Measurements from ENCODE around the gene MAP1LC3C. TPM values are rescaled to one million over a fixed set of nuclear protein-coding genes. Genes with fewer than 3 reads are reported as not detected.

Gene MAP1LC3C
- total RNA-seq, 1 experiment from 2014 or later, result not detected

DNA sequence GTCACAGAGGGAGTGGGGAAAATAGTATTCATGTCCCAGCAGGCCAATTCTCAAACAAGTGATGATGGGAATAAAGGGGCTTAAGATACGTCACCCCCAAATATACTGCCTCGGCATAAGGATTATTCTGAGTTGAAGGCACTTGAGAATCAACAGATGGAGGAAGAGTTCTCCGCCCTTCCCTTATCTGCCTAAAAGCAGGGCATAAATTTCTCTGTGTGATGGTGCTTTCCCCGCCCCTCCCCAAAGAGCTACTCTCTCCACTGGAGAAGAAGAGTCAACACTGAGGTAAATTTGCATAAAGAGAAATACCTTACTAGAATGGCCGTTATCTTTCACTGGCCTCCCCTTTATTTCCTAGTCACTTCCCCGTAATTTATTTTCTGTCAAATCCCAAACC, 22.7 kb downstream of the MAP1LC3C start:
- Histone ChIP-seq H3K36me3 (no peaks in the 10 kb centered on the region), H3K27me3 (replicated peaks) (no peaks in the 10 kb centered on the region), H3K4me1 (replicated peaks) (no peaks in the 10 kb centered on the region), H3K9me3 (replicated peaks) (no peaks in the 10 kb centered on the region), H3K4me3 (no peak overlapping the region), H3K27ac (no peak overlapping the region)
- no peak for DNase-seq (ENCODE audit: low read depth in 1 of 2, low spot score in 2 of 2)

DNA sequence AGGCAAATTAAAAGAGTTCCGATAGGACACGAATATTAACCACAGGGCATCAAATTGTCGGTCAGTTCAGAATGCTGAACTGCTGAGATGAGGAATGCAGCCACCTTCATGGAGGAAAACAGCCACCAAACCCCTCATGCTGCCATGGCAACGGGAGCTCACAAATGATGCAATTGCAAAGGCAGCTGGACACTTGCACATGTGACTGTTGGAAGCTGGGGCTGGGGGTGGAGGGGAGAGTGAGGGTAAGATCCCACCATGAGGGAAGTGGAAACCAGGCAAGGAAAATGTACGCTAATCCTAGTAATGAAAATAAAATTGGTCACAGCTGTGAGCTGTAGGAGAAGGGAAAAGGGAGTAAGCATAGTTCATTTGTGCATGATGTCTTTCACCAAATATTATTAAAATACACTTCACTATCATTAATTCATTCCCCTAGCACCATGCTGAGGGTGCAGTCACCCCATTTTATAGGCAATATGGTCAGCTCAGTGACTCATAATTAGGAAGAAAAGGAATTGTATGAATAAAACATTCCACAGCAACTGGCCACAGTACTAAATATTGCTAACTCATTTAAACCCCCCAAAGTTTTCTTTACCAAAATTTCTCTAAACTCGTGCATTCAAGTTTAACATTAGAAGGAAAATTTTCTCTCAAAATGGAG, 26.1 kb downstream of the MAP1LC3C start:
- Histone ChIP-seq H3K9me3 (replicated peaks) (no peaks in the 10 kb centered on the region), H3K4me1 (replicated peaks) (no peaks in the 10 kb centered on the region), H3K27ac (no peak overlapping the region), H3K27me3 (replicated peaks) (no peaks in the 10 kb centered on the region), H3K4me3 (no peak overlapping the region), H3K36me3 (no peaks in the 10 kb centered on the region)
- no peak for DNase-seq (ENCODE audit: low read depth in 1 of 2, low spot score in 2 of 2)

DNA sequence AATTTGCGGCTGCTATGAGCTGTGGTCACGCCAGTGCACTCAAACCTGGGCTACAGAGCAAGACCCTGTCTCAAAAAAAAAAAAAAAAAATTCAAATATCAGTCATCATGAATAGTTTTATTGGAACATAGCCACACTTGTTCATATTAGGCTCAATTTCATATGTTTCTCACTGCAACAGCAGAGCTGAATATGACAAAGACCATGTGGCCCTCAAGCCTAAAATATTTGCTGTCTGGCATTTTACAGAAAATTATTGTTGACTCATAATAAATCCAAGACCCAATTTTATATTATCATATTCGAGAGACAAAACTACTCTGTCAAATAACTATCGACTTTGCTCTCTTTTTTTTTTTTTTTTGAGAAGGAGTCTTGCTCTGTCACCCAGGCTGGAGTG, 30.3 kb downstream of the MAP1LC3C start:
- Histone ChIP-seq H3K36me3 (no peaks in the 10 kb centered on the region), H3K27ac (no peak overlapping the region), H3K4me3 (no peak overlapping the region), H3K27me3 (replicated peaks) (no peaks in the 10 kb centered on the region), H3K4me1 (replicated peaks) (no peaks in the 10 kb centered on the region), H3K9me3 (replicated peaks) (no peaks in the 10 kb centered on the region)
- no peak for DNase-seq (ENCODE audit: low read depth in 1 of 2, low spot score in 2 of 2)

DNA sequence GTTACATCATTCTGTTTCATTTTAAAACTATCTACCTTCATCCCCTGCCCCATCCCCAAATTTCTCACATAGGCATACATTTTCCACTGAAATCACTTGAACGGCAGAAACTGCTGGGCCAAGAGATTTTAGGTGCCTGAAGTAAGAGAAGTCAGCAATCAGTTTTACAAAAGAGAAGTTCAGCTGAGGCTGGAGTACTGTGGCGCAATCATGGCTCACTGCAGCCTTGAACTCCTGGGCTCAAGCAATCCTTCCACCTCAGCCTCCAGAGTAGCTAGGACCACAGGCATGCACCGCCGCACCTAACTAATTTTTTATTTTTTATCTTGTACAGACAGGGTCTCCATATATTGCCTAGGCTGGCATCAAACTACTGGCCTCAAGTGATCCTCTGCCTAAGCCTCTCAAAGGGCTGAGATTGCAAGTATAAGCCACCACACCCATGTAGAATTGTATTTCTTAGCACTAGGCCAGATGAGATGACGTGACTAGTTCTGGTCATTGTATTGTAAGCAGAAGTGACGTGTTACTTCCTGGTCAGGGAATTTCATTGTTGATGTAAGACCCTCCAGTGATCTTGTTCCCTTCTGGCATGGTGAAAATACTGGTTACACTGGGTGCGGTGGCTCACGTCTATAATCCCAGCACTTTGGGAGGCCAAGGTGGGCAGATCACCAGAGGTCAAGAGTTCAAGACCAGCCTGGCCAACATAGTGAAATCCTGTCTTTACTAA, 34.2 kb downstream of the MAP1LC3C start:
- Histone ChIP-seq H3K4me1 (replicated peaks) (no peaks in the 10 kb centered on the region), H3K9me3 (replicated peaks) (no peaks in the 10 kb centered on the region), H3K27me3 (replicated peaks) (no peaks in the 10 kb centered on the region), H3K27ac (no peak overlapping the region), H3K36me3 (no peaks in the 10 kb centered on the region), H3K4me3 (no peak overlapping the region)
- no peak for DNase-seq (ENCODE audit: low read depth in 1 of 2, low spot score in 2 of 2)

DNA sequence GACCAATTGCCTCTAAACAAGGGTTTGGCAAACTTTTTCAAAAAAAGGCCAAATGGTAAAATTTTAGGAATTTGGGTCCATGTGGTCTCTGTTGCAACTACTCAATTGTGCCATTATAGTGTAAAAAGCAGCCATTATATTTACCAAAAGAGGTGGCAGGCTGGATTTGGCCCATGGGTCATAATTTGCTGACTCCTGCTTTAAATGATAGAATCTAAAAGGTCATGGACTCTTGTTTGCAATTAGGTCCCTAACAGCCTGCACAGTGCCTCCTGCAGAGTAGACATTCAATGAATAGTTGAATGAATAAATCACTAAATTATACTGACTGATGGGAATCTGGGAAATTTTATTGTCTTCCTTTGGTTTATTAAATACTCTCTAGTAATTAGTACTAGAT, 35.2 kb downstream of the MAP1LC3C start:
- no peaks in the 10 kb centered on the region for H3K9me3 ChIP-seq (replicated peaks)
- no peak for DNase-seq (ENCODE audit: low read depth in 1 of 2, low spot score in 2 of 2)
- no peaks in the 10 kb centered on the region for H3K27me3 ChIP-seq (replicated peaks)
- H3K4me3 ChIP-seq, result no peak overlapping the region
- H3K36me3 ChIP-seq, result no peaks in the 10 kb centered on the region
- no peak overlapping the region for H3K27ac ChIP-seq
- no peaks in the 10 kb centered on the region for H3K4me1 ChIP-seq (replicated peaks)

DNA sequence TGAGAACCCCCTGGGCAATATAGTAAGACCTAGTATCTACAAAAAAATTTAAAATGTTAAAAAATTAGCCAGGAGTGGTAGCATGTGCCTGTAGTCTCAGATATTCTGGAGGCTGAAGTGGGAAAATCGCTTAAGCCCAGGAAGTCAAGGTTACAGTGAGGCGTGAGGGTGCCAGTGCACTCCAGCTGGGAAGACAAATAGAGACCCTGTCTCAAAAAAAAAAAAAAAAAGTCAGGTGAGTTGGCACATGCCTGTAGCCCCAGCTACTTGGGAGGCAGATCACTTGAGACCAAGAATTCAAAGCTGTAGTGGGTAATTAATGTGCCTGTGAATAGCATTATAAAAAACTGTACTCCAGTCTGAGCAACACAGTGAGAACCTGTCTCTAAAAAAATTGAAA, 36.7 kb downstream of the MAP1LC3C start:
- Histone ChIP-seq H3K27ac (no peak overlapping the region), H3K4me1 (replicated peaks) (no peaks in the 10 kb centered on the region), H3K9me3 (replicated peaks) (no peaks in the 10 kb centered on the region), H3K27me3 (replicated peaks) (no peaks in the 10 kb centered on the region), H3K36me3 (no peaks in the 10 kb centered on the region), H3K4me3 (no peak overlapping the region)
- DNase-seq (ENCODE audit: low read depth in 1 of 2, low spot score in 2 of 2), result no peak

DNA sequence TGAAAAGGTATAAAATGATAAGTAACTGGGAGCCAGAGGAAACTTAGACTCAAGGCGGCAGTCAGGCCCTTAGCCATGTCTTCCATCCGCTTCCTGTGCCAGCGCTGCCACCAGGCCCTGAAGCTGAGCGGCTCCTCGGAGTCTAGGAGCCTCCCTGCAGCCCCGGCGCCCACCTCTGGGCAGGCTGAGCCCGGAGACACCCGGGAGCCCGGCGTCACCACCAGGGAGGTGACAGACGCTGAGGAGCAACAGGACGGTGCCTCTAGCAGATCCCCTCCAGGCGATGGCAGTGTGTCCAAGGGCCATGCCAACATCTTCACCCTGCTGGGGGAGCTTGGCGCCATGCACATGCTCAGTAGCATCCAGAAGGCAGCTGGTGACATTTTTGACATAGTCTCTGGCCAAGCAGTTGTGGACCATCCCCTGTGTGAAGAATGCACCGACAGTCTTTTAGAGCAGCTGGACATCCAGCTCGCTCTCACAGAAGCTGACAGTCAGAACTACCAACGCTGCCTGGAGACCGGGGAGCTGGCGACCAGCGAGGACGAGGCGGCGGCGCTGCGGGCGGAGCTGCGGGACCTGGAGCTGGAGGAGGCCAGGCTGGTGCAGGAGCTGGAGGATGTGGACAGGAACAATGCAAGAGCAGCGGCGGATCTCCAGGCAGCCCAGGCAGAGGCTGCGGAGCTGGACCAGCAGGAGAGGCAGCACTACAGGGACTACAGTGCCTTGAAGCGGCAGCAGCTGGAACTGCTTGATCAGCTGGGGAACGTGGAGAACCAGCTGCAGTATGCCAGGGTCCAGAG, 41.0 kb downstream of the MAP1LC3C start, which contains the start of gene BECN2:
Gene BECN2 (plus strand): TSS at position 76 of the 803 bp plus-strand sequence. CDS start 0 bp downstream, at position 76.
- no peaks in the 10 kb centered on the region for H3K27me3 ChIP-seq (replicated peaks)
- H3K36me3 ChIP-seq, result no peaks in the 10 kb centered on the region
- no peak within 1 kb of the TSS for H3K27ac ChIP-seq
- no peak for DNase-seq (ENCODE audit: low read depth in 1 of 2, low spot score in 2 of 2)
- no peak within 1 kb of the TSS for H3K4me3 ChIP-seq
- no peaks in the 10 kb centered on the region for H3K9me3 ChIP-seq (replicated peaks)
- no peaks in the 10 kb centered on the region for H3K4me1 ChIP-seq (replicated peaks)

DNA sequence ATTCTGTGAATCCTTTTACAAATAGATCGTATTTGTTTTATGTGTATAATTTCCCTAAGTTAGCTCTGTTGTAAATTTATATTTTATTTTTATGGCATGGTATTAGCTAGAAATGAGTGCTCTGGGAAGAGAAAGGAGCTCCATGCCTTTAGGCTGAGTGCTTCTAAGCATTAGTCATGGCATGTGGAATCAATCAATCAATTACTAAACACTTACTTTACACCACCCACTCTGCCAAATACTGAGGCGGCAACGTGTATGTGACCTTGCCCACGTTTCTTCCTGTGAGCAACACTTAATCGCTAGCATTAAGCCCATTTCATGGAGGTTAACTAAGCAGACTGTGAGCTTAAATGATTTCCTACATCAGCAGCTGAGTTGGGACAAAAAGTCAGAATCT, 48.5 kb downstream of the MAP1LC3C start:
- DNase-seq (ENCODE audit: low read depth in 1 of 2, low spot score in 2 of 2), result no peak
- H3K27ac ChIP-seq, result no peak overlapping the region
- H3K9me3 ChIP-seq (replicated peaks), result no peaks in the 10 kb centered on the region
- H3K27me3 ChIP-seq (replicated peaks), result no peaks in the 10 kb centered on the region
- no peaks in the 10 kb centered on the region for H3K4me1 ChIP-seq (replicated peaks)
- no peaks in the 10 kb centered on the region for H3K36me3 ChIP-seq
- H3K4me3 ChIP-seq, result no peak overlapping the region

DNA sequence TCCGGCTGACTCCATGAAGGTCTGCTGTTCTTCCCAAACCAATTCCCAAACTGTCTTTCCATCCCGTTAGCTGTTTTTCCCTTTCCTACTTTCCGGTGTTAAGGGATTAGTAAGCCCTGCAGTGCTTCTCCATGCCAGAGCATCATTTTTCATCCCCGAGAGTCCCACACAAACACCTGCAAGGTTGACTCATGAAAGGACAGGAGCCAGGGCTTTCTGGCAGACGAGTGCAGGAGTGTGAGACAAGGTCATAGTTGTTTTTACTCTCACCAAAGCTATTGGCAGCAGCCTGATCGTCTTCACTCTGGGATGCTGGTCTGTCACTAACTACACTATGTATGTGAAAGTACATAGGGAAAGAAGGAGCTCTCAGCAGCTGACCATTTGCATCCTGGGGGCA, 51.5 kb downstream of the MAP1LC3C start:
- no peaks in the 10 kb centered on the region for H3K27me3 ChIP-seq (replicated peaks)
- H3K9me3 ChIP-seq (replicated peaks), result no peaks in the 10 kb centered on the region
- H3K4me1 ChIP-seq (replicated peaks), result no peaks in the 10 kb centered on the region
- H3K36me3 ChIP-seq, result no peaks in the 10 kb centered on the region
- no peak overlapping the region for H3K4me3 ChIP-seq
- no peak for DNase-seq (ENCODE audit: low read depth in 1 of 2, low spot score in 2 of 2)
- H3K27ac ChIP-seq, result no peak overlapping the region

Other genes starting within 250 kb of the MAP1LC3C start
- gene EXO1, start 150.9 kb downstream of the MAP1LC3C start, total RNA-seq (2014; rRNA removed; shearing (Covaris generic)), result 42.9 and 48.3 TPM in 2 replicates
- gene BECN2, start 41.3 kb downstream of the MAP1LC3C start, total RNA-seq (2014; rRNA removed; shearing (Covaris generic)), result not detected in 2 replicates

Measured in SJSA1 (cell line).